SK-N-SH (cell line): Measurements from ENCODE around the gene C8G. TPM values are rescaled to one million over a fixed set of nuclear protein-coding genes. Genes with fewer than 3 reads are reported as not detected.
A peak's percentile ranks its signal among the peaks of the same experiment; 100 is the strongest.

Experiments
- CTCF ChIA-PET: fragments of 300-600, 350-600 bp; formaldehyde crosslinking; extraction: SDS; loops from one replicate; lab custom pipeline; 2021; lab: Yijun Ruan, JAX
- POLR2A ChIA-PET: fragments of 350-600 bp; sonication (Branson Sonifier 250); formaldehyde crosslinking; extraction: SDS; loops from one replicate; lab custom pipeline; 2020; ENCODE audit warnings: antibody characterized with exemption, inconsistent platforms; lab: Yijun Ruan, JAX
- DNase-seq: peaks from one replicate; pipeline ENCODE4 v3.0.0; 2012
- H2AFZ ChIP-seq: fragments of 200-600 bp; sonication (generic); 2 replicates; pipeline ENCODE4 v1.8.1; 2016; ENCODE audit warnings: antibody characterized with exemption, mild to moderate bottlenecking, low read depth
- H3F3A ChIP-seq: fragments of 200-600 bp; sonication (generic); replicated peaks from 2 replicates; pipeline ENCODE3; 2016; ENCODE audit warnings: antibody characterized with exemption, mild to moderate bottlenecking; ENCODE audit not compliant: insufficient read depth
- H3K27ac ChIP-seq, 2 experiments: fragments of 200-500 bp in 1 of 2; fragments of 200-600 bp in 1 of 2; sonication (Bioruptor generic) in 1 of 2; sonication (generic), shearing (Covaris generic) in 1 of 2; 2 replicates each; pipeline versions ENCODE4 v1.5.1 to v1.6.1; 2014 to 2016; ENCODE audit warnings: low read depth in 2 of 2, inconsistent platforms in 1 of 2, low read length in 1 of 2, mild to moderate bottlenecking in 1 of 2, mixed read lengths in 1 of 2
- H3K27me3 ChIP-seq: fragments of 200-600 bp; sonication (generic), shearing (Covaris generic); 2 replicates; pipeline ENCODE4 v1.6.1; 2016; ENCODE audit warnings: mixed run types; ENCODE audit not compliant: insufficient read depth
- H3K36me3 ChIP-seq, 2 experiments: fragments of 200-500 bp in 1 of 2; fragments of 200-600 bp in 1 of 2; sonication (Bioruptor generic) in 1 of 2; sonication (generic) in 1 of 2; replicated peaks in 1 of 2; 2 replicates each; pipeline versions ENCODE3 to v1.5.1; 2014 to 2016; ENCODE audit warnings: low read length in 1 of 2, mild to moderate bottlenecking in 1 of 2; ENCODE audit not compliant: insufficient read depth in 2 of 2, control insufficient read depth in 1 of 2
- H3K4me1 ChIP-seq, 2 experiments: fragments of 200-500 bp in 1 of 2; fragments of 200-600 bp in 1 of 2; sonication (Bioruptor generic) in 1 of 2; sonication (generic), shearing (Covaris generic) in 1 of 2; 2 replicates each; pipeline versions ENCODE4 v1.5.1 to v1.6.1; 2014 to 2016; ENCODE audit warnings: low read depth in 1 of 2, low read length in 1 of 2, mixed run types in 1 of 2; ENCODE audit not compliant: insufficient read depth in 2 of 2, control insufficient read depth in 1 of 2
- H3K4me2 ChIP-seq: fragments of 200-600 bp; sonication (generic), shearing (Covaris generic); 2 replicates; pipeline ENCODE4 v1.6.1; 2017; ENCODE audit warnings: mixed run types
- H3K4me3 ChIP-seq, 2 experiments: fragments of 200-500 bp in 1 of 2; fragments of 200-600 bp in 1 of 2; sonication (Bioruptor generic) in 1 of 2; sonication (generic), shearing (Covaris generic) in 1 of 2; 2 replicates each; pipeline versions ENCODE4 v1.5.1 to v1.8.1; 2014 to 2016; ENCODE audit warnings: low read depth in 2 of 2, inconsistent platforms in 1 of 2, low read length in 1 of 2, mild to moderate bottlenecking in 1 of 2, mixed read lengths in 1 of 2, moderate library complexity in 1 of 2
- H3K79me2 ChIP-seq: fragments of 200-600 bp; sonication (generic); 2 replicates; pipeline ENCODE4 v1.8.1; 2017; ENCODE audit warnings: mild to moderate bottlenecking; ENCODE audit not compliant: insufficient read depth
- H3K9ac ChIP-seq: fragments of 200-600 bp; sonication (generic); 2 replicates; pipeline ENCODE4 v1.6.1; 2017; ENCODE audit warnings: mixed run types
- H3K9me2 ChIP-seq: fragments of 200-600 bp; sonication (generic); 2 replicates; pipeline ENCODE4 v1.6.1; 2017; ENCODE audit warnings: mixed run types
- H3K9me3 ChIP-seq: fragments of 200-600 bp; sonication (generic); 2 replicates; pipeline ENCODE4 v1.6.1; 2017; ENCODE audit warnings: mixed run types, mild to moderate bottlenecking, moderate library complexity
- H4K20me1 ChIP-seq: fragments of 200-600 bp; sonication (generic); 2 replicates; pipeline ENCODE4 v1.6.1; 2017; ENCODE audit warnings: mild to moderate bottlenecking, mixed run types; ENCODE audit not compliant: insufficient read depth
- CTCF ChIP-seq: fragments of 200-600 bp; sonication (generic); IDR thresholded peaks from 2 replicates; pipeline ENCODE4 v1.6.1; 2017; ENCODE audit warnings: antibody characterized with exemption, mild to moderate bottlenecking, moderate library complexity
- ELF1 ChIP-seq: IDR thresholded peaks from 2 replicates; pipeline ENCODE4 v1.4.0; 2012
- FOXJ3 ChIP-seq: sonication (generic); formaldehyde crosslinking; IDR thresholded peaks from 2 replicates; pipeline ENCODE4 v1.5.1; 2020; ENCODE audit warnings: mild to moderate bottlenecking, missing genetic modification reagents
- GATA2 ChIP-seq: sonication (generic); formaldehyde crosslinking; IDR thresholded peaks from 2 replicates; pipeline ENCODE4 v1.5.0; 2020; ENCODE audit warnings: mild to moderate bottlenecking, missing genetic modification reagents
- IRF3 ChIP-seq: fragments of 150-350 bp; IDR thresholded peaks from 2 replicates; pipeline ENCODE4 v1.6.1; 2016; ENCODE audit warnings: mild to moderate bottlenecking, low read depth, low read length
- JUND ChIP-seq: IDR thresholded peaks from 2 replicates; pipeline ENCODE4 v1.4.0; 2012
- MXI1 ChIP-seq: IDR thresholded peaks from 2 replicates; pipeline ENCODE4 v1.6.1; 2012; ENCODE audit warnings: mild to moderate bottlenecking, low read depth, low read length, improper control_type of control experiment
- NRF1 ChIP-seq: IDR thresholded peaks from 2 replicates; pipeline ENCODE4 v1.6.1; 2012; ENCODE audit warnings: low read depth, mild to moderate bottlenecking, low read length
- PBX3 ChIP-seq: IDR thresholded peaks from 2 replicates; pipeline ENCODE4; 2012
- POLR2AphosphoS5 ChIP-seq: IDR thresholded peaks from 2 replicates; pipeline ENCODE4 v1.6.1; 2012; ENCODE audit warnings: low read depth, low read length
- RCOR1 ChIP-seq: fragments of 150-350 bp; IDR thresholded peaks from 2 replicates; pipeline ENCODE4 v1.6.1; 2017; ENCODE audit warnings: antibody characterized with exemption, low read length
- RFX5 ChIP-seq: IDR thresholded peaks from 2 replicates; pipeline ENCODE4 v1.6.1; 2012; ENCODE audit warnings: mild to moderate bottlenecking, improper control_type of control experiment, low read length
- RXRA ChIP-seq: IDR thresholded peaks from 2 replicates; pipeline ENCODE4 v1.4.0; 2012; ENCODE audit warnings: low read depth, mild to moderate bottlenecking, borderline replicate concordance
- SMC3 ChIP-seq: IDR thresholded peaks from 2 replicates; pipeline ENCODE4 v1.6.1; 2012; ENCODE audit warnings: low read depth, low read length, improper control_type of control experiment
- TAF1 ChIP-seq: IDR thresholded peaks from 2 replicates; pipeline ENCODE4 v1.6.1; 2012; ENCODE audit warnings: low read depth, mild to moderate bottlenecking, low read length, moderate library complexity, borderline replicate concordance
- TCF12 ChIP-seq: IDR thresholded peaks from 2 replicates; pipeline ENCODE4 v1.4.0; 2012
- USF1 ChIP-seq: IDR thresholded peaks from 2 replicates; pipeline ENCODE4 v1.4.0; 2012; ENCODE audit warnings: low read depth, borderline replicate concordance
- YY1 ChIP-seq: IDR thresholded peaks from 2 replicates; pipeline ENCODE4 v1.4.0; 2012; ENCODE audit warnings: low read depth, mild to moderate bottlenecking
- WGBS: methylation state at CpG from one replicate; pipeline ENCODE4 v1.1.6; 2017; ENCODE audit warnings: low lambda C conversion rate; 5-methylcytosine and 5-hydroxymethylcytosine counted together
- polyA plus RNA-seq, 3 experiments: library from polyadenylated mRNA; depleted of rRNA; stranded (reverse); fragments of >200 nt; gene quantifications; 2 replicates each; pipeline ENCODE4 v1.2.3, GENCODE V29; 2012

Gene C8G
- polyA plus RNA-seq, 1 of the 3 experiments (the other 2 are of a cell fraction): 0.28 TPM

- H3K9me3 ChIP-seq: no peaks in the 10 kb centered on the region
- H2AFZ ChIP-seq: no peak overlapping the region
- ChIA-PET CTCF (interaction anchor here (1.1 to 4.4 kb wide), 3 partner anchors 27 to 60 kb away, joined by 4 to 24 read pairs (median 4); no protein-coding TSS in a partner anchor), POLR2A (interaction anchor here (0.5 kb wide), 1 partner anchor 25 kb away, joined by 3 read pairs; no protein-coding TSS in a partner anchor)
- no peaks in the 10 kb centered on the region for H3K27me3 ChIP-seq
- no peak overlapping the region for H3K9ac ChIP-seq
- no peaks in the 10 kb centered on the region for H3K79me2 ChIP-seq
- H3K4me2 ChIP-seq: no peak overlapping the region
- H3K4me3 ChIP-seq: no peak overlapping the region
- H3K4me1 ChIP-seq: peaks cover 0 to 25% of the 10 kb centered on the region in 2 experiments; a peak in 1 of 4 replicates
- TF ChIP-seq RCOR1: no peak
- no peak for TF ChIP-seq JUND
- TF ChIP-seq FOXJ3 (CRISPR knock-in tag): no peak
- no peak for TF ChIP-seq MXI1
- no peak for TF ChIP-seq PBX3
- no peak for TF ChIP-seq SMC3
- TF ChIP-seq GATA2: no peak
- TF ChIP-seq ELF1: no peak
- TF ChIP-seq TCF12: no peak
- TF ChIP-seq TAF1: no peak
- no peak for TF ChIP-seq RFX5
- TF ChIP-seq NRF1: no peak
- no peak for TF ChIP-seq YY1
- TF ChIP-seq USF1: no peak
- WGBS: 76% methylated on average over 8 of the region's 15 CpGs
- DNase-seq: no peak
- no peaks in the 10 kb centered on the region for H3K36me3 ChIP-seq
- no peaks in the 10 kb centered on the region for H4K20me1 ChIP-seq
- no peak overlapping the region for H3K27ac ChIP-seq
- no peaks in the 10 kb centered on the region for H3K9me2 ChIP-seq
- peaks cover 4% of the 10 kb centered on the region for H3F3A ChIP-seq
Observed at GRCh38 chr9:136974817-136975535, 29.9 kb downstream of the C8G start.

- peaks cover 4% of the 10 kb centered on the region for H3F3A ChIP-seq
- no peak for DNase-seq
- no peak overlapping the region for H3K4me3 ChIP-seq
- H3K27me3 ChIP-seq: no peaks in the 10 kb centered on the region
- H3K9me3 ChIP-seq: no peaks in the 10 kb centered on the region
- no peaks in the 10 kb centered on the region for H3K36me3 ChIP-seq
- TF ChIP-seq CTCF (peak; percentile 21), RXRA (no peak), IRF3 (no peak), POLR2AphosphoS5 (no peak)
- no peaks in the 10 kb centered on the region for H4K20me1 ChIP-seq
- ChIA-PET POLR2A (no interaction called here), CTCF (interaction anchor here (1.1 to 4.4 kb wide), 5 partner anchors 28 to 218 kb away, joined by 4 to 24 read pairs (median 4); partner anchors contain the start of genes ABCA2 and LCN8)
- H2AFZ ChIP-seq: no peak overlapping the region
- H3K4me1 ChIP-seq: peaks cover 0 to 25% of the 10 kb centered on the region in 2 experiments; a peak in 1 of 4 replicates
- H3K27ac ChIP-seq: no peak overlapping the region
- WGBS: 83% methylated on average over 6 of the region's 14 CpGs
- H3K9ac ChIP-seq: no peak overlapping the region
- H3K4me2 ChIP-seq: no peak overlapping the region
- no peaks in the 10 kb centered on the region for H3K9me2 ChIP-seq
- no peaks in the 10 kb centered on the region for H3K79me2 ChIP-seq
Observed at GRCh38 chr9:136975644-136976043, 30.6 kb downstream of the C8G start.
